Testis (tissue), 3 donors: Measurements from ENCODE around the gene PTPRD. TPM values are rescaled to one million over a fixed set of nuclear protein-coding genes. Genes with fewer than 3 reads are reported as not detected.
"Not testable (repeated sequence)": the region's sequence is repeated elsewhere in the genome, so short reads cannot be mapped to it uniquely, and the experiment has no call there.

Experiments used
- DNase-seq: peaks from one replicate; pipeline ENCODE4 v3.0.0-alpha.2; 2019
- H3K27ac ChIP-seq, 2 donors: fragments of 200-600 bp; sonication (generic); one replicate each; pipeline ENCODE4 v1.5.1; 2019
- H3K27me3 ChIP-seq: fragments of 200-600 bp; sonication (generic); one replicate; pipeline ENCODE4 v1.5.1; 2019
- H3K36me3 ChIP-seq: fragments of 200-600 bp; sonication (generic); one replicate; pipeline ENCODE4 v1.5.1; 2017; ENCODE audit warnings: low read depth; ENCODE audit errors: missing control alignments
- H3K4me1 ChIP-seq: fragments of 200-600 bp; sonication (generic); one replicate; pipeline ENCODE4 v1.5.1; 2019
- H3K4me3 ChIP-seq, 2 donors: fragments of 200-600 bp; sonication (generic); one replicate each; pipeline ENCODE4 v1.5.1; 2017 to 2019
- H3K9me3 ChIP-seq: fragments of 200-600 bp; sonication (generic); one replicate; pipeline ENCODE4 v1.5.1; 2017
- POLR2A ChIP-seq: fragments of 450-650 bp; IDR thresholded peaks from one replicate; pipeline ENCODE4 v1.6.1; 2017; ENCODE audit warnings: antibody characterized with exemption, mild to moderate bottlenecking, moderate library complexity
- WGBS, 2 donors: methylation state at CpG; one replicate each; pipeline ENCODE4 v1.1.5; 2018; 5-methylcytosine and 5-hydroxymethylcytosine counted together
- intact Hi-C: fragments of 100-400 bp; cut with DNase I; formaldehyde crosslinking; loops from one replicate; pipeline ENCODE4 v1.15.1; 2023; ENCODE audit warnings: low total_unique reads
- polyA plus RNA-seq: library from polyadenylated mRNA; stranded (reverse); fragments of 350-450 nt; fragmentation: Illumina TruSeq; extraction: RNeasy Lipid Tissue Mini Kit (QIAGEN cat#74804); gene quantifications from one replicate; pipeline ENCODE4 v1.2.3, GENCODE V29; 2014; ENCODE audit warnings: low read depth, low replicate concordance; ENCODE audit not compliant: insufficient read depth
- total RNA-seq, 2 donors: library from RNA; depleted of rRNA; stranded (reverse); fragments of >200 nt; gene quantifications; one replicate each; pipeline ENCODE4 v1.2.3, GENCODE V29; 2016
- TF ChIP-seq, protein P1 (sequence below), 3 experiments: fragments of 450-650 bp in 2 of 3; fragments of 200-600 bp in 1 of 3; sonication (generic) in 1 of 3; IDR thresholded peaks; one replicate each; pipeline ENCODE4 v1.5.1; 2016 to 2019; ENCODE audit warnings: antibody characterized with exemption in 3 of 3, mild to moderate bottlenecking in 2 of 3, moderate library complexity in 1 of 3

The PTPRD gene
- total and polyA plus RNA-seq, 3 donors from 2014 or later: 15.4 to 33.6 (median 32.5) TPM

DNA sequence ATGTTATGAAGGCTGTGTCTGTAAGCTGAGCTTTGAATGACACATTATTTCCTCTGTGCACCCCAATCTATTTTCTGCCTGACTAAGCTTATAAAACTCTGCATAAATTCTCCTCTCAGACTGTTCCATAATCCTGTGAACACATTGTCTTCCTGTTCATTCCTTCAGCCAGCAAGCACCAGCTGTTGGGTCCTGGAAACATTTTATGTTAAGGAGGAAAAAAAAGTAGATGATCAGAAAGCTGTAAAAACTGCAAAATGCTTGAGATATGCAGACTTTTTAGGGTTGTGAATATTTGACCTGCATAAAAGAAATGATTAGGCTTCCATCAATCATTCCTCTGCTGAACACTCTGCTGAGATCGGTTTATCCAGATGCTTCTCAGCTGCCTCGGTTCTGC lies 1567.2 kb downstream of the PTPRD start:
- no peaks in the 10 kb centered on the region for H3K36me3 ChIP-seq
- WGBS, 2 donors: 41 to 44% methylated on average over 2 of the region's 2 CpGs
- intact Hi-C loops: no loop called here
- no peak overlapping the region for H3K27ac ChIP-seq
- no peaks in the 10 kb centered on the region for H3K4me1 ChIP-seq
- H3K9me3 ChIP-seq: no peaks in the 10 kb centered on the region
- no peaks in the 10 kb centered on the region for H3K27me3 ChIP-seq
- no peak for DNase-seq
- TF ChIP-seq, protein P1, sequence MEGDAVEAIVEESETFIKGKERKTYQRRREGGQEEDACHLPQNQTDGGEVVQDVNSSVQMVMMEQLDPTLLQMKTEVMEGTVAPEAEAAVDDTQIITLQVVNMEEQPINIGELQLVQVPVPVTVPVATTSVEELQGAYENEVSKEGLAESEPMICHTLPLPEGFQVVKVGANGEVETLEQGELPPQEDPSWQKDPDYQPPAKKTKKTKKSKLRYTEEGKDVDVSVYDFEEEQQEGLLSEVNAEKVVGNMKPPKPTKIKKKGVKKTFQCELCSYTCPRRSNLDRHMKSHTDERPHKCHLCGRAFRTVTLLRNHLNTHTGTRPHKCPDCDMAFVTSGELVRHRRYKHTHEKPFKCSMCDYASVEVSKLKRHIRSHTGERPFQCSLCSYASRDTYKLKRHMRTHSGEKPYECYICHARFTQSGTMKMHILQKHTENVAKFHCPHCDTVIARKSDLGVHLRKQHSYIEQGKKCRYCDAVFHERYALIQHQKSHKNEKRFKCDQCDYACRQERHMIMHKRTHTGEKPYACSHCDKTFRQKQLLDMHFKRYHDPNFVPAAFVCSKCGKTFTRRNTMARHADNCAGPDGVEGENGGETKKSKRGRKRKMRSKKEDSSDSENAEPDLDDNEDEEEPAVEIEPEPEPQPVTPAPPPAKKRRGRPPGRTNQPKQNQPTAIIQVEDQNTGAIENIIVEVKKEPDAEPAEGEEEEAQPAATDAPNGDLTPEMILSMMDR (IDR thresholded peaks at IDR 0.05): no peak
- no peak for TF ChIP-seq POLR2A
- no peak overlapping the region for H3K4me3 ChIP-seq

DNA sequence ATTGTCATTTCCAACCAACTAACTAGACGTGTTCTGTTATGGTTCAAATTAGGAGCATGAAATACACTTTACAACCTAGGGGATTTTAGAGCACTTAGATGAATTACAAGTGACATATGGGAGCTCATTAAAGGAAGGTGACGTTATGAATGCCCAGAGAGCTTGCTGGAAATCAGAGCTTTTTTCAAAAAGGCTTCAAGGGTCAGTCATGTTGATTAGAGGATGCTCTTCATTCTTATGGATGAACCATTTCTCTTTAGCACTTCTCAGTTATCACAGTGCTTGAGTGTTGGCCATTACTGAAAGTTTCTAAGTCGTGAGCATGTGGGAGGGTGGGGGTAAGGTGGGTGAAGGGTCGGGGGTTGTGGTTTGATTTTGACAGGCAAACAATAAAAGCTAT lies 1567.7 kb downstream of the PTPRD start:
- TF ChIP-seq, protein P1 (IDR thresholded peaks at IDR 0.05): no peak
- TF ChIP-seq POLR2A: no peak
- Histone ChIP-seq H3K36me3 (no peaks in the 10 kb centered on the region), H3K27me3 (no peaks in the 10 kb centered on the region), H3K4me3 (no peak overlapping the region), H3K27ac (no peak overlapping the region), H3K9me3 (no peaks in the 10 kb centered on the region), H3K4me1 (no peaks in the 10 kb centered on the region)
- 51 to 57% methylated on average over 4 of the region's 4 CpGs for whole genome bisulfite sequencing, 2 donors
- DNase-seq: no peak
- intact Hi-C loops: no loop called here

DNA sequence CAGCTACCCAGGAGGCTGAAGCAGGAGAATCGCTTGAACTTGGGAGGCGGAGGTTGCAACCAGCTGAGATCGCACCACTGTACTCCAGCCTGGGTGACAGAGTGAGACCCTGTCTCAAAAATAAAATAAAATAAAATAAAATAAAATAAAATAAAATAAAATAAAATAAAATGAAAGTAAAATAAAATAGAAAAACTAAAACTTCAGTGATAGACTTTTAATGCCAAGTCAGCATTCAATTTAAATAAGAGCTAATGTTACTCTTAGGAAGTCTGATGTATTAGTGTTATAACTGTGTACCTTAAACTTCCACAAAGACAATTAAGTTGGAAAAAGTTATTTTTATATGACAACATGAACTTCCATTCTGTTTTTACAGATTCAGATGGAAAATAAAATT lies 1569.0 kb downstream of the PTPRD start:
- intact Hi-C loops, H3K4me3 ChIP-seq, H3K4me1 ChIP-seq, DNase-seq, H3K27ac ChIP-seq, H3K9me3 ChIP-seq, H3K36me3 ChIP-seq, H3K27me3 ChIP-seq: not testable (repeated sequence)
- WGBS, 2 donors: 96 to 97% methylated on average over 3 of the region's 3 CpGs

DNA sequence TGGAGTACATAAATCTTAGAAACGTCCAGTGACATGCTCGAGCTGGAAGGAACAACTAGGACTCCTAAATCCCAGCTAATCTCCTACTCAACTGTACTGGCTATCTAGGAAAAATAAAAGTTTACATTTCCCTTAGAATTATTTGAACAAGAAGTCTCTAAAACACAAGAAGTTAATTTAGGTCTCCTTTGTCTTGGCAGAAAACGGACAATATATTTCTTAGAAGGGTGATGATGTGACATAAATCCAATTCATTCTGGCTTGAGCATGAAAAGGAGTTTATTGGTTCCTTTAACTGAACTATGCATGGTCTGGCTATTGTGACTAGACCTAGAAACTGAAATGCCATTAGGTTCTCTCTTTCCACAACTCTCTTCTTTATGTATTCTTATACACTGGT lies 1571.0 kb downstream of the PTPRD start:
- no peak overlapping the region for H3K4me3 ChIP-seq
- intact Hi-C loops: no loop called here
- H3K36me3 ChIP-seq: no peaks in the 10 kb centered on the region
- H3K27me3 ChIP-seq: no peaks in the 10 kb centered on the region
- no peaks in the 10 kb centered on the region for H3K9me3 ChIP-seq
- no peak overlapping the region for H3K27ac ChIP-seq
- TF ChIP-seq, protein P1 (IDR thresholded peaks at IDR 0.05): no peak
- no peak for TF ChIP-seq POLR2A
- no peak for DNase-seq
- 65 to 66% methylated on average over 3 of the region's 3 CpGs for WGBS, 2 donors
- no peaks in the 10 kb centered on the region for H3K4me1 ChIP-seq

DNA sequence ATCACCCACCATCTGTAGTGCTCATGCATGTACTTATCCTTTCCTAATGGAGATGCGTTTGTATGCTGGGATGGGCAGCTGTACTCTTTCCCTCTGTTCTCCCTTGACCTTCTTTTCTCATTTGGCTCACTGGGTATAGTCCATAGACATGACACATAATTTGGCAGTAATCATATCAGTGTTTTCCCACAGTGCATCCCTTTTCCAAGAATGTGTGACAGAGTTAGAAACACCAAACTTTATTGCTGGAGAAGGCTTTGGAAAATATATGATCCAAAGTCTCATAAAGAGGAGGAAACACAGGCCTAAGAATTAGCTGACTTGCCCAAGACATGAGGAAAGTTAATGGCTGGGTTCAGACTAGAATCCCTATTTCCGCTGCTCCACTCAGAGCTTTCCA lies 1579.8 kb downstream of the PTPRD start:
- intact Hi-C loops: no loop called here
- no peak for DNase-seq
- Histone ChIP-seq H3K9me3 (no peaks in the 10 kb centered on the region), H3K4me3 (no peak overlapping the region), H3K27ac (no peak overlapping the region), H3K4me1 (no peaks in the 10 kb centered on the region), H3K36me3 (no peaks in the 10 kb centered on the region), H3K27me3 (no peaks in the 10 kb centered on the region)
- WGBS, 2 donors: 77 to 80% methylated on average over 2 of the region's 2 CpGs
- TF ChIP-seq, protein P1 (IDR thresholded peaks at IDR 0.05): no peak
- TF ChIP-seq POLR2A: no peak
